NCI-H2081 (cell line): ENCODE results near the gene ST7.
"Not testable (repeated sequence)": the region's sequence is repeated elsewhere in the genome, so short reads cannot be mapped to it uniquely, and the experiment has no call there.

Experiments used
- DNase-seq, 2 experiments: peaks; one replicate each; lab custom pipeline; 2025; lab: John Stamatoyannopoulos, UW

ST7 gene

GRCh38 chr7:117025891-117026290, 72.6 kb downstream of the ST7 start:
- DNase-seq: peak in 1 of 2 experiments; percentile 16

GRCh38 chr7:117030346-117030745, 77.0 kb downstream of the ST7 start:
- DNase-seq: not testable (repeated sequence)

- not testable (repeated sequence) for DNase-seq
Observed at GRCh38 chr7:117030793-117031192, 77.5 kb downstream of the ST7 start.

GRCh38 chr7:117032810-117033209, 79.5 kb downstream of the ST7 start:
- no peak for DNase-seq

- peak in 1 of 2 experiments; percentile 66 for DNase-seq
Observed at GRCh38 chr7:117034851-117035464, 81.7 kb downstream of the ST7 start.

GRCh38 chr7:117035465-117035862, 82.2 kb downstream of the ST7 start:
- no peak for DNase-seq

- DNase-seq: no peak
Observed at GRCh38 chr7:117036053-117036669, 82.9 kb downstream of the ST7 start.

- peak in 1 of 2 experiments; percentile 26 for DNase-seq
Observed at GRCh38 chr7:117036836-117037235, 83.5 kb downstream of the ST7 start.

- DNase-seq: no peak
Observed at GRCh38 chr7:117038408-117038807, 85.1 kb downstream of the ST7 start.

- DNase-seq: no peak
Observed at GRCh38 chr7:117041007-117041406, 87.7 kb downstream of the ST7 start.

GRCh38 chr7:117041822-117042221, 88.5 kb downstream of the ST7 start:
- DNase-seq: no peak

GRCh38 chr7:117043108-117043825, 90.0 kb downstream of the ST7 start:
- DNase-seq: no peak

GRCh38 chr7:117044664-117045063, 91.4 kb downstream of the ST7 start:
- no peak for DNase-seq

- DNase-seq: no peak
Observed at GRCh38 chr7:117045927-117046710, 92.8 kb downstream of the ST7 start.

- peak in 1 of 2 experiments; percentile 68 for DNase-seq
Observed at GRCh38 chr7:117047496-117047895, 94.2 kb downstream of the ST7 start.

- DNase-seq: no peak
Observed at GRCh38 chr7:117048114-117048866, 95.0 kb downstream of the ST7 start.

- DNase-seq: peak in 1 of 2 experiments; percentile 29
Observed at GRCh38 chr7:117048882-117049281, 95.6 kb downstream of the ST7 start.

- DNase-seq: no peak
Observed at GRCh38 chr7:117051808-117052207, 98.5 kb downstream of the ST7 start.

GRCh38 chr7:117053432-117053831, 100.1 kb downstream of the ST7 start:
- DNase-seq: no peak

GRCh38 chr7:117061751-117062150, 108.5 kb downstream of the ST7 start:
- no peak for DNase-seq

GRCh38 chr7:117062300-117062699, 109.0 kb downstream of the ST7 start:
- no peak for DNase-seq

- DNase-seq: no peak
Observed at GRCh38 chr7:117064688-117065087, 111.4 kb downstream of the ST7 start.
